ENCODE data around the gene SH3RF2. TPM values are rescaled to one million over a fixed set of nuclear protein-coding genes. Genes with fewer than 3 reads are reported as not detected.

Gene SH3RF2
- total and polyA plus RNA-seq, 9 of the 15 experiments (the other 6 are each of a cell fraction or from before 2014, with no cell fraction given), result 0.05 TPM; not detected in 8

DNA sequence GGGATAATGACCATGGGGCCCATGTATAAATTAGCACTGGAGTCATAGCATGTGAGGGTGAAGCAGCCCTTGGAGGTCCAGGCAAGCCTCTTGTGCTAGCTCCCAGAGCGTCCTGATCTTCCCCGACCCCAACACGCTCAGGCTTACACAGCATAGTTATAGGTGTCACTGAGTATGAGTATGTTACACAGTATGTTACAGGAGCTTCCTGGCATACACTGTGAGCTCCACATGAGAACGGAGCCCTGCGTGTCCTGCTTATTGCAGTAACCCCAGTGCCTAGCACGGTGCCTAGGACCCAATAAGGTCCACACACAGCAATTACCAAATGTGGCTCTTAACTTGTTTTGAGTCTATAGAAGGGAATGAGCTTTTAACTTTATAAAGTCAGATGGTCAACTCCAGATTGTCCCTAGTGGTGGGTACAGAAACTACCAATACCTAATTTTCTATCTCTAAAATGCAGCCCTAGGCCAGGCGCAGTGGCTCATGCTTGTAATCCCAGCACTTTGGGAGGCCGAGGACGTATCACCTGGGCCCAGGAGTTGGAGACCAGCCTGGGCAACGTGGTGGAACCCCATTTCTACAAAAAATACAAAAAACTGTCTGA, 104.9 kb downstream of the SH3RF2 start (continued):
- TF ChIP-seq ZFP30 (CRISPR knock-in tag; IDR thresholded peaks at IDR 0.05; ENCODE audit: borderline replicate concordance) (no peak), CBFA2T3 (IDR thresholded peaks at IDR 0.05) (peak; percentile 38), DPF2 (IDR thresholded peaks at IDR 0.05) (0 out of 2 replicates have a peak, but pooled peaks have one; percentile 26), DMBX1 (CRISPR knock-in tag; IDR thresholded peaks at IDR 0.05; ENCODE audit: borderline replicate concordance) (peak; percentile 46; the same call in 1 of the 2 replicates), CC2D1A (IDR thresholded peaks at IDR 0.05) (no peak), SUPT5H (IDR thresholded peaks at IDR 0.05) (no peak), MTA1 (IDR thresholded peaks at IDR 0.05; ENCODE audit: borderline replicate concordance) (no peak), ZNF384 (IDR thresholded peaks at IDR 0.05; ENCODE audit: low read depth, low read length) (no peak), NR1H2 (CRISPR knock-in tag; IDR thresholded peaks at IDR 0.05) (no peak), CBFB (CRISPR knock-in tag; IDR thresholded peaks at IDR 0.05) (no peak), DACH1 (IDR thresholded peaks at IDR 0.05; ENCODE audit: partially characterized antibody) (no peak), POLR2AphosphoS5 (IDR thresholded peaks at IDR 0.05; ENCODE audit: control insufficient read depth, insufficient read depth, low read depth, low read length) (no peak), CXXC5 (CRISPR knock-in tag; IDR thresholded peaks at IDR 0.05) (no peak), RBM17 (IDR thresholded peaks at IDR 0.05; ENCODE audit: borderline replicate concordance, low read depth, low read length) (no peak)
- TF ChIP-seq, protein P1, sequence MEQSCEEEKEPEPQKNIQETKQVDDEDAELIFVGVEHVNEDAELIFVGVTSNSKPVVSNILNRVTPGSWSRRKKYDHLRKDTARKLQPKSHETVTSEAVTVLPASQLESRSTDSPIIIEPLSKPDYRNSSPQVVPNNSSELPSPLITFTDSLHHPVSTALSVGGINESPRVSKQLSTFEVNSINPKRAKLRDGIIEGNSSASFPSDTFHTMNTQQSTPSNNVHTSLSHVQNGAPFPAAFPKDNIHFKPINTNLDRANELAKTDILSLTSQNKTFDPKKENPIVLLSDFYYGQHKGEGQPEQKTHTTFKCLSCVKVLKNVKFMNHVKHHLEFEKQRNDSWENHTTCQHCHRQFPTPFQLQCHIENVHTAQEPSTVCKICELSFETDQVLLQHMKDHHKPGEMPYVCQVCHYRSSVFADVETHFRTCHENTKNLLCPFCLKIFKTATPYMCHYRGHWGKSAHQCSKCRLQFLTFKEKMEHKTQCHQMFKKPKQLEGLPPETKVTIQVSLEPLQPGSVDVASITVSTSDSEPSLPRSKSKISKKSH (CRISPR knock-in tag; IDR thresholded peaks at IDR 0.05), result no peak
- TF ChIP-seq, protein P2, sequence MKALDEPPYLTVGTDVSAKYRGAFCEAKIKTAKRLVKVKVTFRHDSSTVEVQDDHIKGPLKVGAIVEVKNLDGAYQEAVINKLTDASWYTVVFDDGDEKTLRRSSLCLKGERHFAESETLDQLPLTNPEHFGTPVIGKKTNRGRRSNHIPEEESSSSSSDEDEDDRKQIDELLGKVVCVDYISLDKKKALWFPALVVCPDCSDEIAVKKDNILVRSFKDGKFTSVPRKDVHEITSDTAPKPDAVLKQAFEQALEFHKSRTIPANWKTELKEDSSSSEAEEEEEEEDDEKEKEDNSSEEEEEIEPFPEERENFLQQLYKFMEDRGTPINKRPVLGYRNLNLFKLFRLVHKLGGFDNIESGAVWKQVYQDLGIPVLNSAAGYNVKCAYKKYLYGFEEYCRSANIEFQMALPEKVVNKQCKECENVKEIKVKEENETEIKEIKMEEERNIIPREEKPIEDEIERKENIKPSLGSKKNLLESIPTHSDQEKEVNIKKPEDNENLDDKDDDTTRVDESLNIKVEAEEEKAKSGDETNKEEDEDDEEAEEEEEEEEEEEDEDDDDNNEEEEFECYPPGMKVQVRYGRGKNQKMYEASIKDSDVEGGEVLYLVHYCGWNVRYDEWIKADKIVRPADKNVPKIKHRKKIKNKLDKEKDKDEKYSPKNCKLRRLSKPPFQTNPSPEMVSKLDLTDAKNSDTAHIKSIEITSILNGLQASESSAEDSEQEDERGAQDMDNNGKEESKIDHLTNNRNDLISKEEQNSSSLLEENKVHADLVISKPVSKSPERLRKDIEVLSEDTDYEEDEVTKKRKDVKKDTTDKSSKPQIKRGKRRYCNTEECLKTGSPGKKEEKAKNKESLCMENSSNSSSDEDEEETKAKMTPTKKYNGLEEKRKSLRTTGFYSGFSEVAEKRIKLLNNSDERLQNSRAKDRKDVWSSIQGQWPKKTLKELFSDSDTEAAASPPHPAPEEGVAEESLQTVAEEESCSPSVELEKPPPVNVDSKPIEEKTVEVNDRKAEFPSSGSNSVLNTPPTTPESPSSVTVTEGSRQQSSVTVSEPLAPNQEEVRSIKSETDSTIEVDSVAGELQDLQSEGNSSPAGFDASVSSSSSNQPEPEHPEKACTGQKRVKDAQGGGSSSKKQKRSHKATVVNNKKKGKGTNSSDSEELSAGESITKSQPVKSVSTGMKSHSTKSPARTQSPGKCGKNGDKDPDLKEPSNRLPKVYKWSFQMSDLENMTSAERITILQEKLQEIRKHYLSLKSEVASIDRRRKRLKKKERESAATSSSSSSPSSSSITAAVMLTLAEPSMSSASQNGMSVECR (CRISPR knock-in tag; IDR thresholded peaks at IDR 0.05), result 0 out of 2 replicates have a peak, but pooled peaks have one; percentile 39
- TF ChIP-seq, protein P3, sequence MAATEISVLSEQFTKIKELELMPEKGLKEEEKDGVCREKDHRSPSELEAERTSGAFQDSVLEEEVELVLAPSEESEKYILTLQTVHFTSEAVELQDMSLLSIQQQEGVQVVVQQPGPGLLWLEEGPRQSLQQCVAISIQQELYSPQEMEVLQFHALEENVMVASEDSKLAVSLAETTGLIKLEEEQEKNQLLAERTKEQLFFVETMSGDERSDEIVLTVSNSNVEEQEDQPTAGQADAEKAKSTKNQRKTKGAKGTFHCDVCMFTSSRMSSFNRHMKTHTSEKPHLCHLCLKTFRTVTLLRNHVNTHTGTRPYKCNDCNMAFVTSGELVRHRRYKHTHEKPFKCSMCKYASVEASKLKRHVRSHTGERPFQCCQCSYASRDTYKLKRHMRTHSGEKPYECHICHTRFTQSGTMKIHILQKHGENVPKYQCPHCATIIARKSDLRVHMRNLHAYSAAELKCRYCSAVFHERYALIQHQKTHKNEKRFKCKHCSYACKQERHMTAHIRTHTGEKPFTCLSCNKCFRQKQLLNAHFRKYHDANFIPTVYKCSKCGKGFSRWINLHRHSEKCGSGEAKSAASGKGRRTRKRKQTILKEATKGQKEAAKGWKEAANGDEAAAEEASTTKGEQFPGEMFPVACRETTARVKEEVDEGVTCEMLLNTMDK (IDR thresholded peaks at IDR 0.05; ENCODE audit: borderline replicate concordance, insufficient read depth, low read depth, low read length, poor library complexity, severe bottlenecking), result no peak
- TF ChIP-seq, protein P4, sequence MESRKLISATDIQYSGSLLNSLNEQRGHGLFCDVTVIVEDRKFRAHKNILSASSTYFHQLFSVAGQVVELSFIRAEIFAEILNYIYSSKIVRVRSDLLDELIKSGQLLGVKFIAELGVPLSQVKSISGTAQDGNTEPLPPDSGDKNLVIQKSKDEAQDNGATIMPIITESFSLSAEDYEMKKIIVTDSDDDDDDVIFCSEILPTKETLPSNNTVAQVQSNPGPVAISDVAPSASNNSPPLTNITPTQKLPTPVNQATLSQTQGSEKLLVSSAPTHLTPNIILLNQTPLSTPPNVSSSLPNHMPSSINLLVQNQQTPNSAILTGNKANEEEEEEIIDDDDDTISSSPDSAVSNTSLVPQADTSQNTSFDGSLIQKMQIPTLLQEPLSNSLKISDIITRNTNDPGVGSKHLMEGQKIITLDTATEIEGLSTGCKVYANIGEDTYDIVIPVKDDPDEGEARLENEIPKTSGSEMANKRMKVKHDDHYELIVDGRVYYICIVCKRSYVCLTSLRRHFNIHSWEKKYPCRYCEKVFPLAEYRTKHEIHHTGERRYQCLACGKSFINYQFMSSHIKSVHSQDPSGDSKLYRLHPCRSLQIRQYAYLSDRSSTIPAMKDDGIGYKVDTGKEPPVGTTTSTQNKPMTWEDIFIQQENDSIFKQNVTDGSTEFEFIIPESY (CRISPR knock-in tag; IDR thresholded peaks at IDR 0.05), result peak; percentile 17; the same call in 1 of the 2 replicates

Data from K562 (cell line).